ENCODE measurements around the gene CNGB1.

DNA sequence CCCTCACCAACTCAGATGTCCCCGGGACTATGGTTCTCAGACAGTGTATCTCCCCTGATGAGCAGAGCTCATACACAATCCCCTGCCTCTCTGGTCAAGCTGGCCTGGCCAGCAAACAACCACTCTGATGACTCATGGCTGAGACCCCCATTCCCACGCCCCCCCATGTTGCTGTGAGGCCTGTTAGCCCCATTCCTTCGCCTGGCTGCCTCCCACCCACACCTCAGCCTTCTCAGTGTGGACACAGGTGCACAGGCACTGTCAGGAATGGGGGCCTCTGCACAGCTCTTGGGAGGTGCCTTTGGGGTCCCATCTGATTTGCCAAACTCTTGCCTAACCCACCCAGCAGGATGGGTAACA lies 80.2 kb downstream of the CNGB1 start:
- TF ChIP-seq, protein P1, sequence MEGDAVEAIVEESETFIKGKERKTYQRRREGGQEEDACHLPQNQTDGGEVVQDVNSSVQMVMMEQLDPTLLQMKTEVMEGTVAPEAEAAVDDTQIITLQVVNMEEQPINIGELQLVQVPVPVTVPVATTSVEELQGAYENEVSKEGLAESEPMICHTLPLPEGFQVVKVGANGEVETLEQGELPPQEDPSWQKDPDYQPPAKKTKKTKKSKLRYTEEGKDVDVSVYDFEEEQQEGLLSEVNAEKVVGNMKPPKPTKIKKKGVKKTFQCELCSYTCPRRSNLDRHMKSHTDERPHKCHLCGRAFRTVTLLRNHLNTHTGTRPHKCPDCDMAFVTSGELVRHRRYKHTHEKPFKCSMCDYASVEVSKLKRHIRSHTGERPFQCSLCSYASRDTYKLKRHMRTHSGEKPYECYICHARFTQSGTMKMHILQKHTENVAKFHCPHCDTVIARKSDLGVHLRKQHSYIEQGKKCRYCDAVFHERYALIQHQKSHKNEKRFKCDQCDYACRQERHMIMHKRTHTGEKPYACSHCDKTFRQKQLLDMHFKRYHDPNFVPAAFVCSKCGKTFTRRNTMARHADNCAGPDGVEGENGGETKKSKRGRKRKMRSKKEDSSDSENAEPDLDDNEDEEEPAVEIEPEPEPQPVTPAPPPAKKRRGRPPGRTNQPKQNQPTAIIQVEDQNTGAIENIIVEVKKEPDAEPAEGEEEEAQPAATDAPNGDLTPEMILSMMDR (IDR thresholded peaks at IDR 0.05) = no peak
- TF ChIP-seq POLR2A (IDR thresholded peaks at IDR 0.05) = no peak

All from Peyer's patch (tissue), 4 donors.